ENCODE data around the gene DNAH7.
"Not testable (repeated sequence)": the region's sequence is repeated elsewhere in the genome, so short reads cannot be mapped to it uniquely, and the experiment has no call there.

Gene DNAH7

GRCh38 chr2:195959341-195959740, 109.3 kb downstream of the DNAH7 start:
- no peak for DNase-seq

- no peak for DNase-seq
These were observed 111.9 kb downstream of the DNAH7 start for GRCh38 chr2:195956725-195957124.

- DNase-seq = no peak
These were observed 123.6 kb downstream of the DNAH7 start for GRCh38 chr2:195945056-195945455.

GRCh38 chr2:195937176-195937575, 131.5 kb downstream of the DNAH7 start:
- no peak for DNase-seq

- no peak for DNase-seq
These were observed 134.2 kb downstream of the DNAH7 start for GRCh38 chr2:195934484-195934883.

- DNase-seq = no peak
These were observed 139.1 kb downstream of the DNAH7 start for GRCh38 chr2:195929531-195929930.

GRCh38 chr2:195925120-195925519, 143.5 kb downstream of the DNAH7 start:
- DNase-seq = no peak

- no peak for DNase-seq
These were observed 144.7 kb downstream of the DNAH7 start for GRCh38 chr2:195923889-195924288.

GRCh38 chr2:195917021-195917600, 151.5 kb downstream of the DNAH7 start:
- not testable (repeated sequence) for DNase-seq

- DNase-seq = no peak
These were observed 156.6 kb downstream of the DNAH7 start for GRCh38 chr2:195912079-195912478.

- DNase-seq = no peak
These were observed 158.1 kb downstream of the DNAH7 start for GRCh38 chr2:195910570-195910969.

GRCh38 chr2:195909926-195910325, 158.7 kb downstream of the DNAH7 start:
- DNase-seq = no peak

GRCh38 chr2:195907474-195907873, 161.2 kb downstream of the DNAH7 start:
- DNase-seq = no peak

- DNase-seq = no peak
These were observed 164.7 kb downstream of the DNAH7 start for GRCh38 chr2:195903956-195904355.

GRCh38 chr2:195902857-195903256, 165.8 kb downstream of the DNAH7 start:
- no peak for DNase-seq

GRCh38 chr2:195899226-195899625, 169.4 kb downstream of the DNAH7 start:
- DNase-seq = no peak

GRCh38 chr2:195898505-195899191, 170.0 kb downstream of the DNAH7 start:
- no peak for DNase-seq

- DNase-seq = no peak
These were observed 177.6 kb downstream of the DNAH7 start for GRCh38 chr2:195891081-195891480.

- no peak for DNase-seq
These were observed 189.5 kb downstream of the DNAH7 start for GRCh38 chr2:195879153-195879552.

GRCh38 chr2:195871326-195871725, 197.3 kb downstream of the DNAH7 start:
- DNase-seq = no peak

GRCh38 chr2:195864316-195864715, 204.3 kb downstream of the DNAH7 start:
- DNase-seq = no peak

GRCh38 chr2:195863564-195863963, 205.1 kb downstream of the DNAH7 start:
- no peak for DNase-seq

- no peak for DNase-seq
These were observed 205.5 kb downstream of the DNAH7 start for GRCh38 chr2:195863121-195863520.

- DNase-seq = no peak
These were observed 206.8 kb downstream of the DNAH7 start for GRCh38 chr2:195861821-195862220.

GRCh38 chr2:195859513-195859912, 209.1 kb downstream of the DNAH7 start:
- DNase-seq = no peak
